Endothelial cell of umbilical vein (primary cell): Measurements from ENCODE around the gene PAPLN. TPM values are rescaled to one million over a fixed set of nuclear protein-coding genes. Genes with fewer than 3 reads are reported as not detected.
A peak's percentile ranks its signal among the peaks of the same experiment; 100 is the strongest.

Experiments
- BruUV-seq: library from RNA; stranded (reverse); fragments of 400-500 nt; replicated peaks from 2 replicates; lab custom pipeline; 2021; lab: Mats Ljungman, UMichigan
- CTCF ChIA-PET: fragments of 300-600, 350-600 bp; sonication (Branson Sonifier 250); formaldehyde crosslinking; loops from one replicate; lab custom pipeline; 2021; ENCODE audit warnings: antibody characterized with exemption, inconsistent platforms; lab: Charles Lee
- POLR2A ChIA-PET: fragments of 300-600, 350-600 bp; sonication (Branson Sonifier 250); formaldehyde crosslinking; loops from one replicate; lab custom pipeline; 2021; ENCODE audit warnings: antibody characterized with exemption, inconsistent platforms; lab: Charles Lee
- DNase-seq: peaks from one replicate; pipeline ENCODE4 v3.0.0-alpha.2; 2011; ENCODE audit warnings: low read depth, low spot score
- FAIRE-seq: peaks from 2 replicates; lab custom pipeline; 2011; peaks lifted over from hg19 to GRCh38; lab: Jason Lieb, UNC
- H2AFZ ChIP-seq: 2 replicates; pipeline ENCODE4 v1.6.0; 2012; ENCODE audit warnings: low read depth, low read length, control low read depth, inconsistent platforms
- H3K27ac ChIP-seq: 2 replicates; pipeline ENCODE4 v1.5.1; 2011; ENCODE audit warnings: low read depth, mild to moderate bottlenecking, control low read depth, low read length, moderate library complexity; ENCODE audit not compliant: insufficient read depth
- H3K27me3 ChIP-seq, 2 experiments: 2 replicates each; pipeline versions ENCODE4 v1.6.0 to v1.6.1; 2011; ENCODE audit warnings: low read length in 2 of 2, mixed read lengths in 1 of 2; ENCODE audit not compliant: control insufficient read depth in 2 of 2, insufficient read depth in 2 of 2
- H3K36me3 ChIP-seq, 2 experiments: 2 replicates in 1 of 2; 3 replicates in 1 of 2; pipeline ENCODE4 v1.5.1; 2011; ENCODE audit warnings: low read length in 2 of 2, mild to moderate bottlenecking in 1 of 2, moderate library complexity in 1 of 2; ENCODE audit not compliant: control insufficient read depth in 2 of 2, insufficient read depth in 2 of 2; ENCODE audit errors: extremely low read depth in 1 of 2
- H3K4me1 ChIP-seq: 3 replicates; pipeline ENCODE4 v1.5.1; 2011; ENCODE audit warnings: mild to moderate bottlenecking, low read length; ENCODE audit not compliant: control insufficient read depth, insufficient read depth; ENCODE audit errors: extremely low read depth
- H3K4me2 ChIP-seq: 2 replicates; pipeline ENCODE4 v1.6.1; 2011; ENCODE audit warnings: low read length, control low read depth, mixed read lengths; ENCODE audit not compliant: insufficient read depth
- H3K4me3 ChIP-seq, 3 experiments: fragments of 200-600 bp in 1 of 3; sonication (generic), shearing (Covaris generic) in 1 of 3; replicated peaks in 1 of 3; 2 replicates each; pipeline ENCODE4 v1.5.1; 2011 to 2016; ENCODE audit warnings: control low read depth in 3 of 3, low read length in 3 of 3, mild to moderate bottlenecking in 2 of 3, inconsistent platforms in 1 of 3, low read depth in 1 of 3, moderate library complexity in 1 of 3; ENCODE audit not compliant: insufficient read depth in 1 of 3
- H3K79me2 ChIP-seq: 2 replicates; pipeline ENCODE4 v1.6.0; 2012; ENCODE audit warnings: low read length, inconsistent platforms; ENCODE audit not compliant: control insufficient read depth, insufficient read depth
- H3K9ac ChIP-seq: replicated peaks from 2 replicates; pipeline ENCODE3; 2011; ENCODE audit warnings: low read length, control low read depth; ENCODE audit not compliant: insufficient read depth; ENCODE audit errors: extremely low read depth
- H3K9me1 ChIP-seq: replicated peaks from 3 replicates; pipeline ENCODE4 v1.6.0; 2011; ENCODE audit warnings: mild to moderate bottlenecking, low read length; ENCODE audit not compliant: control insufficient read depth, insufficient read depth; ENCODE audit errors: extremely low read depth
- H3K9me3 ChIP-seq: replicated peaks from 2 replicates; pipeline ENCODE4 v1.5.1; 2012; ENCODE audit warnings: low read length, inconsistent platforms; ENCODE audit not compliant: control insufficient read depth, insufficient read depth
- H4K20me1 ChIP-seq: replicated peaks from 2 replicates; pipeline ENCODE3; 2011; ENCODE audit warnings: mild to moderate bottlenecking, low read length; ENCODE audit not compliant: control insufficient read depth, insufficient read depth; ENCODE audit errors: extremely low read depth
- EZH2 ChIP-seq: IDR thresholded peaks from 2 replicates; pipeline ENCODE4 v1.6.1; 2012; ENCODE audit warnings: borderline replicate concordance, low read depth, mild to moderate bottlenecking, moderate library complexity, low read length, inconsistent platforms; ENCODE audit not compliant: severe bottlenecking
- FOS ChIP-seq: IDR thresholded peaks from 2 replicates; pipeline ENCODE4 v1.6.1; 2011; ENCODE audit warnings: mild to moderate bottlenecking, low read length, moderate library complexity, borderline replicate concordance; ENCODE audit not compliant: insufficient read depth
- GATA2 ChIP-seq: IDR thresholded peaks from 2 replicates; pipeline ENCODE4 v1.7.0; 2011; ENCODE audit warnings: low read depth, mild to moderate bottlenecking, moderate library complexity, mixed read lengths, low read length; ENCODE audit not compliant: insufficient read length, insufficient read depth
- JUN ChIP-seq: IDR thresholded peaks from 2 replicates; pipeline ENCODE4 v1.6.1; 2011; ENCODE audit warnings: borderline replicate concordance, low read depth; ENCODE audit not compliant: insufficient read length, insufficient read depth
- MYC ChIP-seq: IDR thresholded peaks from one replicate; pipeline ENCODE4 v1.6.1; 2011; ENCODE audit warnings: mild to moderate bottlenecking, low read depth, low read length
- POLR2A ChIP-seq: IDR thresholded peaks from 2 replicates; pipeline ENCODE4 v1.6.1; 2012; ENCODE audit warnings: low read depth, mild to moderate bottlenecking, control low read depth, low read length
- POLR2AphosphoS5 ChIP-seq: IDR thresholded peaks from 2 replicates; pipeline ENCODE4 v1.6.1; 2012; ENCODE audit warnings: low read depth, mild to moderate bottlenecking, control low read depth, low read length, moderate library complexity; ENCODE audit not compliant: insufficient read depth
- dilution Hi-C: fragments of 300-500 bp; cut with MboI; formaldehyde crosslinking; loops from one replicate; pipeline ENCODE4 v1.15.0; 2019; ENCODE audit warnings: low sequenced_read_pairs; ENCODE audit not compliant: extremely low pct_ligation_motif_present
- intact Hi-C: fragments of 100-400 bp; cut with micrococcal nuclease; formaldehyde crosslinking; loops from one replicate; pipeline ENCODE4 v1.10.0; 2022
- polyA plus RNA-seq, 4 experiments: library from polyadenylated mRNA; depleted of rRNA in 3 of 4; stranded (reverse) in 3 of 4; unstranded in 1 of 4; fragments of >200 nt; gene quantifications; 2 replicates each; pipeline versions ENCODE4 v1.2.1 to v1.2.3, GENCODE V29; 2011 to 2012; ENCODE audit warnings: missing spikeins in 1 of 4
- total RNA-seq: library from RNA; stranded (reverse); gene quantifications from 2 replicates; pipeline ENCODE4 v1.2.3, GENCODE V29; 2021
- TF ChIP-seq, protein P1 (sequence below): IDR thresholded peaks from 2 replicates; pipeline ENCODE4 v1.6.1; 2011; ENCODE audit not compliant: insufficient read depth, insufficient read length

The PAPLN gene
- total and polyA plus RNA-seq, 2 donors (not counting 3 experiments of a cell fraction or from before 2014, with no cell fraction given) = 5.5 to 6.4 TPM

DNA sequence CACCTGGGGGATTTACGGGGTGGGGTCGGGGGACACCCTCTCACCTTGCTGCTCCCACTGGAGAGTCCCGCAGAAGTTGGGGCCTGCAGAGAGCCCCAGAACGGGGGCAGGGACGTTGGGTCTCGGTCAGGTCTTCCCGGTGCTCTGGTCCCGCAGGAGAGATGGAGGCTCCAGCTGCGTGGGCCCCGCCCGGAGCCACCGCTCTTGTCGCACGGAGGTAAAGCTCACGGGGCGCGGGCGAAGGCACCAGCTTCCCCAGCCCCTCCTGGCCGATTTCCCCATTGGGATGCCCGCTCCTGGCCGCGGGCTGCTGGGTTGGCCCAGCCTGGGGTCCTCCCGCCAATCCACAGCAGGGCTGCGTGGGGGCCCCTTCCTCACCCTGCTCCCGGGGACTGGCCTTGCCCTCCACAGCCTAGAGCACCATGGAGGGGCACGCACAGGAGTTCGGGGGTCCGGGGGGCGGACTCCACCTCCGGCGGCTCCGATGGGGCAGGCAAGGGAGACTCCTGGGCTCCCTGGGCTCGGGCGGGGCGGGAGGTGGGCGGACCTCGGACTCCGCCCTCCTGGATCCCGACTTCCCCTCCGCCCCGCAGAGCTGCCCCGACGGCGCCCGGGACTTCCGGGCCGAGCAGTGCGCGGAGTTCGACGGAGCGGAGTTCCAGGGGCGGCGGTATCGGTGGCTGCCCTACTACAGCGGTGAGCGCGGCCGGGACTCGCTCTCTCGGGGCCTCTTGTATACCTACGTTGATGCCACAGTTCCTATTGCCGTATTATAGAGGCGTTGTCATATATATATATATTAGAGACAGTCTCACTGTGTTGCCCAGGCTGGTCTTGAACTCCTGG lies 8.4 kb downstream of the PAPLN start:
- Histone ChIP-seq H3K79me2 (no peaks in the 10 kb centered on the region), H3K9me1 (no peaks in the 10 kb centered on the region), H3K9ac (peak overlapping the region; percentile 69), H4K20me1 (no peaks in the 10 kb centered on the region), H3K4me1 (peaks cover 11% of the 10 kb centered on the region), H3K9me3 (no peaks in the 10 kb centered on the region), H2AFZ (peak overlapping the region; percentile 98), H3K4me3 (peak overlapping the region; percentile 45 to 70 (median 53)), H3K27me3 (no peaks in the 10 kb centered on the region), H3K4me2 (peak overlapping the region; percentile 75), H3K27ac (no peak overlapping the region), H3K36me3 (no peaks in the 10 kb centered on the region)
- BruUV-seq = no TSS peak
- no peak for TF ChIP-seq FOS
- no peak for TF ChIP-seq EZH2
- peak; percentile 43 for TF ChIP-seq POLR2A
- TF ChIP-seq, protein P1, sequence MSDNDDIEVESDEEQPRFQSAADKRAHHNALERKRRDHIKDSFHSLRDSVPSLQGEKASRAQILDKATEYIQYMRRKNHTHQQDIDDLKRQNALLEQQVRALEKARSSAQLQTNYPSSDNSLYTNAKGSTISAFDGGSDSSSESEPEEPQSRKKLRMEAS = no peak
- no peak for TF ChIP-seq GATA2
- TF ChIP-seq POLR2AphosphoS5 = peak; percentile 59
- no peak for TF ChIP-seq JUN
- no peak for TF ChIP-seq MYC
- POLR2A ChIA-PET = no interaction called here
- FAIRE-seq (peak; percentile 61), DNase-seq (peak; percentile 39)
- dilution Hi-C loops (no loop called here), intact Hi-C loops (no loop called here)
- CTCF ChIA-PET = interaction anchor here (1.0 to 1.5 kb wide), 4 partner anchors 15 to 73 kb away, joined by 4 to 5 read pairs (median 4); no protein-coding TSS in a partner anchor
